UCSD-AML1 (cell line): Measurements from ENCODE around the gene ZNF280B.
"Not testable (repeated sequence)": the region's sequence is repeated elsewhere in the genome, so short reads cannot be mapped to it uniquely, and the experiment has no call there.

Experiments used
- DNase-seq: peaks from one replicate; lab custom pipeline; 2025; ENCODE audit not compliant: unreplicated experiment; lab: John Stamatoyannopoulos, UW

Gene ZNF280B

GRCh38 chr22:22465094-22465602 lies 43.4 kb downstream of the ZNF280B start:
- no peak for DNase-seq

- no peak for DNase-seq
These were observed 43.9 kb downstream of the ZNF280B start for GRCh38 chr22:22464541-22465054.

GRCh38 chr22:22463855-22464540 lies 44.5 kb downstream of the ZNF280B start:
- DNase-seq = peak; percentile 21

GRCh38 chr22:22462813-22463567 lies 45.6 kb downstream of the ZNF280B start:
- DNase-seq = no peak

- no peak for DNase-seq
These were observed 47.0 kb downstream of the ZNF280B start for GRCh38 chr22:22461583-22461982.

- no peak for DNase-seq
These were observed 47.4 kb downstream of the ZNF280B start for GRCh38 chr22:22461111-22461510.

GRCh38 chr22:22460635-22461034 lies 47.9 kb downstream of the ZNF280B start:
- no peak for DNase-seq

- DNase-seq = no peak
These were observed 48.5 kb downstream of the ZNF280B start for GRCh38 chr22:22460060-22460459.

GRCh38 chr22:22458896-22459588 lies 49.5 kb downstream of the ZNF280B start:
- DNase-seq = no peak

GRCh38 chr22:22458387-22458786 lies 50.2 kb downstream of the ZNF280B start:
- DNase-seq = no peak

GRCh38 chr22:22454997-22455396 lies 53.5 kb downstream of the ZNF280B start:
- no peak for DNase-seq

- no peak for DNase-seq
These were observed 55.4 kb downstream of the ZNF280B start for GRCh38 chr22:22452996-22453686.

GRCh38 chr22:22452211-22452610 lies 56.3 kb downstream of the ZNF280B start:
- DNase-seq = no peak

GRCh38 chr22:22450343-22450839 lies 58.2 kb downstream of the ZNF280B start:
- no peak for DNase-seq

GRCh38 chr22:22449819-22450218 lies 58.7 kb downstream of the ZNF280B start:
- no peak for DNase-seq

- no peak for DNase-seq
These were observed 62.0 kb downstream of the ZNF280B start for GRCh38 chr22:22446517-22446916.

GRCh38 chr22:22444007-22444589 lies 64.4 kb downstream of the ZNF280B start:
- not testable (repeated sequence) for DNase-seq

GRCh38 chr22:22442928-22443709 lies 65.4 kb downstream of the ZNF280B start:
- DNase-seq = no peak

GRCh38 chr22:22441626-22442025 lies 66.9 kb downstream of the ZNF280B start:
- not testable (repeated sequence) for DNase-seq

- no peak for DNase-seq
These were observed 68.4 kb downstream of the ZNF280B start for GRCh38 chr22:22440188-22440587.
